NCI-H2227 treated with DMSO at 0.1 percent for 48 hours (cell line): ENCODE results near the gene RAP1GAP2.
"Not testable (repeated sequence)": the region's sequence is repeated elsewhere in the genome, so short reads cannot be mapped to it uniquely, and the experiment has no call there.

Experiments
- DNase-seq: peaks from one replicate; lab custom pipeline; 2025; lab: John Stamatoyannopoulos, UW

Gene RAP1GAP2

DNA sequence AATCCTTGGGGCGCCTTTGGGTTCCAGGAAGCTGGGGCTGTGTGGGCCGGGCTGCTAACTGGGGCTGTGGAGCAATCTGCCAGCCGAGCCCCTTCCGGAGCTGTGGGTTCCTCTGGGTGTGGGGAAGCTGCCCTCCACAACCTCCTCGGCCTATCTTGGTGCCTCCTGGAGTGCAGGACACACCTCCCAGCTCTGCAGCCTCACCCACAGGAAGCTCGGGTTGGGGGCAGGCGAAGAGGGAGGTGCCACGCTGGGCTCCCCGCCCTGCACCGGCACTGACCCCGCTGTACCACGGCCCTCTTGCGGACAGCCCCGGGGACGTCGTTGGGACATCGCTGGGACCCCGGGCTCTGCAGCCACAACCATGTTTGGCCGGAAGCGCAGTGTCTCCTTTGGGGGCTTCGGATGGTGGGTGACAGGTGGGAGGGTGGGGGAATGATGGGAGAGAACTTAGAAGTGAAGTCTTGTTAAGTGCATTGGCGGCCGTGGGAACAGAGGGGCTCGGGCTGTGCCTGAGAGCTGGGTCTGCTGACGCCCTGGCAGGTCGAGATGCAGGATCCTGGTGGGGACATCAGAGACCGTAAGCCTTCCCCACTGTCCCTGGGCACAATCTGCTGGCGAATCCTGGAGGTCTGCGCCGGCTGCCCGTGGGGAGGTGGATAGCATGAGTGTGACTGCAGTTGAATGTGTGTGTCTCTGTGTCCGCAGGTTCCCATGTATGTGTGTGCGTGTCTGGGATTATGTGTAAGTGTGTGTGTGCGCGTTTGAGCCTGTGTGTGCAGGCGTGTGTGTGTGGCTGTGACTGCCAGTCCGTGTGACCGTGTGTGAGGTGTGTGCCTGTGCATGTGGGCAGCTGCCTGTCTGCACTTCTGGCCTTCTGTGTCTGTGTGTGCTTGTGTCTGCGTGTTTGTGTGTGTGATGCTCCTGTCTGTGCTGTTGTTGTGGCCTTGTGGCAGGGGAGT lies at the start of gene RAP1GAP2:
RAP1GAP2 (plus strand) TSS at position 275 of the 962 bp plus-strand sequence; CDS start at position 365, 90 bp downstream.
- no peak for DNase-seq

DNA sequence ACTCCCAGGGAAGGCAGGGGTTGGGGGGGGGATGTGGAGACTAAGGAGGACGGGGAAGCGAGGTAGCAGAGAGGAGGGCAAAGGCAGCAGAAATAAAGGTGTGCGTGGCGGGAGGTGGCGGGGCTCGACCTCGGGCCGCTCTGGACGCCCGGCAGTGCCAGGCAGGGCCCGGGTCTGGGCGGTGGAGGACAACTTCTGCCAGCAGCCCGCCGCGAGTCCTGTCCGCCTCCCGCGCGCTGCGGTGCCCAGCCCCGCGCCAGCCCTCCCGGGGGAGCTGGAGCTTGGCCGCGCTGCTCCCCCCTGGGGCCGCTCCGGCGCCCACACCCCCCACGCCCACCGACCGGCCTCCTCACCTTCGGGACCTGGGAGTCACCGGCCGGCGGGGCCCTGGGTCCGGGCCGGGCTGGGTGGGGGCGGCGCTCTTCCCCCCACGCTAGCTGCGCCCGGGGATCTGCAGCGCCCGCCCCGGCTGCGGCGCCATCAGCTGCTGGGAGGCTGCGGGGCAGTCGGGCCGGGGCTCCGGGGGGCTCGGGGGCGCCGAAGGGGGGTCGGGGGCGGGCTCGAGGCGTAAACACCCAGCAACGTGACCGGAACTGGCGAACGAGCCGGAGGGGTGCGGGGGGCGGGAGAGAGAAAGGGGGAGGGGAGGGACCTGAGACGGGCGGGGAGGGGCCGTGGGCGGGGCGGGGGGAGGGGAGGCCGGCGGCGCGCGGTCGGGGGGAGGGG lies 47.0 kb upstream of the RAP1GAP2 start, which contains the start of gene CCDC92B:
CCDC92B (minus strand) TSS at position 595 of the 726 bp plus-strand sequence. CDS start 14,507 bp downstream, outside the sequence.
- peak; percentile 46 for DNase-seq

DNA sequence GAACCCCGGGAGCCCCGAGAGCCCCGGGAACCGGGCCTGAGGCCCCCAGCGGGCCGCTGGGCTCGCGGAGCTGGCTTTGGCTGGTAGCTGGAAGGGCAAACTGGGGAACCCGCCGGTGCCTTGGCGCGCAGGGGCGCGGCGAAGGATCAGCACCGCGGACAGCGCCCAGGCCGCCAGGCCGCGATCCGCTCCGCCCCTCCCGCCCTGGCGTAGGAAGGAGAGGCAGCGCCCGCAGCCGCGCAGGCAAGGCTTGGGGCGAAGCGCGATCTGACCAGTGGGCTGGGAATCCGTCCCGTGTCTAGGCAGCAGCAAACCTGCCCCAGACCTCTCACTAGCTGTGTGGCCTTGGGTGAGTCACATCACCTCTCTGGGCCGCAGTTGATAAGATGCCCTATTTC lies 46.5 kb upstream of the RAP1GAP2 start:
- peak; percentile 46 for DNase-seq

DNA sequence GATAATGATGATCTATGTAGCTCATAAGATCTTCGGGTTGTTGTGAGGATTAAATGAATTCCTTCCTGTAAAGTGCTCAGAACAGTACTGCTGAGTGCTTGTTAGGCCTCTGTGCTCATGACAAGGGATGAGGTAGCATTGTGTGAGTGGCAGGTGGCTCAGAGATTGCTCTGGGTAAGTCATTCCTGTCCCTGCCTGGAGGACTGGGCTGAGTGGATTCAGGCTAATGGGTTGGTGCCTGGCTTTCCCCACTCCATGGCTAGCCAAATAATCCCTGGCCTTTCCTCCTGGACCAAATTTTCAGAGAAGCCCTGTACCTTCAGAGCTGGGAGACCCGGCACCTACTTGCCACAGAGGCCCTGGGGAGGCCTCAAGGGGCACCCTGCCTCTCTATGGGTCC lies 45.5 kb upstream of the RAP1GAP2 start:
- no peak for DNase-seq

DNA sequence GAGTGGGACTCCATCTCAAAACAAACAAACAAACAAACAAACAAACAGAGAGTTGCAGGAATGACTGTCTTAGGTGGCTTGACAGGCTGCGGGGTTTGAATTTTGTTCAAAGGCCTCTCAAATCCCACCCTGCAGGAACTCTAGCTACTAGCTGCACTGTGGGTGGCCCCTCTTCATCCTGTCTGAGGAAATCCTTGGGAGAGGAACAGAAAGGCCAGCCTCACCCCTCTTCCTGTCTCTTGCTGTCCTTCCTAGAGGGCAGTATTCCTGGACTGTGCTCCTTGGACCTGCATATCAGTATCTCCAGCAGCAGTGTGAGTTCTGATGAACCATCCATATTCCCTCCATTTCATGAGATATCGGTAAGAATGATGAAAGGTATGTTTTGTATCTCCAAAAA lies 44.7 kb upstream of the RAP1GAP2 start:
- no peak for DNase-seq

DNA sequence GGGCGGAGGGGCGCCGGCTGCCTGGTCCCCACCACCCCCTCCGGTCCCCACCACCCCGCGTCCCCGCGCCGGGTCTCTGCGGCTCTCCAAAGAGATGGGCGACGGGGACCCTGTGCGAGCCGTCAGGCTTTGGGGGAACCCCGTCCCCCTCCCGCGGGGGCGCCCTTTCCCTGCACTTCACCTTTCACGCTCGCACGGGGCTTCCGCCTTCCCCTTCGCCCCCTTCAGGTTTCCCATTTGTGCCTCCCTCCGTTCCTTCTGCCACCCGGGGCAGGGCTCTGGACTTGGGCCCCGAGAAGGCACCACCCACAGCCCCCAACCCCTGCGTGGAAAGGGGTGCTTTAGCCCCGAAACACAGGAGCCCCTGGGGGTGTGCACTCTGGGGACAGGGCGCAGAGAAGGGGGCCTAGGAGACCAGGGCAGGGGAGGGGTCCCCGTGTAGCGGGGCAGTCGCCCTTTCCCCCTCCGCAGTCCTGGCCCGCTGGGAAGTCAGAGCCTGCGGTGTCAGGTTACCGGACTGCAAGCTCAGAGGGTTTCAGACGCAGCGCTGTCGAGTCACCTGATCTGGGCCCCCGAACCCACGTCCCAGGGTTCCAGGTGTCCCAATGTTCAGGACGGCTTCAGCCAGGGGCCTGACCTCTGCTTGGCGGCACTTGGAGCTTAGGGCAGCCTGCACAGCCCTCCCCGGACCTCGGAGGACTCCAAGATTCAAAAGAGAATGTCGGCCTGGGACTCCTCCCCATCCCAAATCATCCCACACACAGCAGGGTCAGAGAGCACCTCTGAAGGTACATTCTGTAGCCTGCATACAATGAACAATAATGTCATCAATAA lies 40.1 kb upstream of the RAP1GAP2 start:
- no peak for DNase-seq

DNA sequence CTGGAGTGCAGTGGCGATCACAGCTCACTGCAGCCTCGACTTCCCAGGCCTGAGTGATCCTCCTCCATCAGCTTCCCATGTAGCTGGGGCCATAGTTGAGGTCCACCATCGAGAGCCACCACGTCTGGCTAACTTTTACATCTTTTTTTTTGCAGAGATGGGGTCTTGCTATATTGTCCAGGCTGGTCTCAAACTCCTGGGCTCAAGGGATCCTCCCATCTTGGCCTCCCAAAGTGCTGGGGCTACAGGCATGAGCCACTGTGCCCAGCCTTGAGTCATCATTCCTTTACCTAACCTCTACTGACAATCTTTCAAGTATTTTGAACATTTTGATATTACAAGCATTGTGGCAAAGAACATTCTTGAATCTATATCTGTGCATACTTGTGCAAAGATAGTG lies 37.4 kb upstream of the RAP1GAP2 start:
- no peak for DNase-seq

DNA sequence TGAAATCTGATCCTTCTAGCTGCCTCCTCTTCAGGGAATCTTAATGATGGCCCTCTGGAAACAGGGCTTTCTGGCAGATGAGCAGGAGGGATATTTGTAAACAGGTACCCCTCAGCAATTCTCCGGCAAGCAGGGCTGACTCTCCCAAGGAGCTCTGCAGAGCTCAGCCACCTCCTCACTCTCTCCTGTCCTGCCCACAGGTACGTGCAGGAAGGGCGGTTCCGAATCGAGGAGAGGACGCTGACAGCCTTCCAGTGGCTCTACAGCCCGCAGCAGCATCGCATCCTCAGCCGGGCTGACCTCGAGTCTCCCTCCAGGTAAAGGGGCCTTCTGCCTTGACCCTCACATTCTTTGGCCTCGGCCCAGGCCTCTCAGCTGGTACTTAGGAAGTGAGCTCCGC lies 26.1 kb upstream of the RAP1GAP2 start:
- no peak for DNase-seq

DNA sequence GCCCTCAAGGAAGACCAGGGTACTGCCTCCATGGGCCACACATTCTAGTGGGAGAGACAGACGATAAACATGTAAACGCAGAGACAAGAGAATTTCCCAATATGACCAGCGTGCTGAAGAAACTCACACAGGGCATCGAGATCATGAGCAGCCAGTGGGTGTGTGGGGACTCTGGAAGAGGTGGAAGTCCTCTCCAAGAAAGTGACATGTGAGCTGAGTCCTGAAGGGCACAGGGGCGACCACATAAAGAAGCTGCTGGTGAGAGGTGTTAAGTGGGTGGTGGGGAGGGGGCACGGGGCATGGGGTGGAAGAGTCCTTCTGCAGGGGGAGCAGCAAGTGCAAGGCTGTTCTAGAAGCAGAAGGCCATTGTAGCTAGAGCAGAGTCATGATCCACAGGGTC lies 21.0 kb upstream of the RAP1GAP2 start:
- DNase-seq, result no peak

DNA sequence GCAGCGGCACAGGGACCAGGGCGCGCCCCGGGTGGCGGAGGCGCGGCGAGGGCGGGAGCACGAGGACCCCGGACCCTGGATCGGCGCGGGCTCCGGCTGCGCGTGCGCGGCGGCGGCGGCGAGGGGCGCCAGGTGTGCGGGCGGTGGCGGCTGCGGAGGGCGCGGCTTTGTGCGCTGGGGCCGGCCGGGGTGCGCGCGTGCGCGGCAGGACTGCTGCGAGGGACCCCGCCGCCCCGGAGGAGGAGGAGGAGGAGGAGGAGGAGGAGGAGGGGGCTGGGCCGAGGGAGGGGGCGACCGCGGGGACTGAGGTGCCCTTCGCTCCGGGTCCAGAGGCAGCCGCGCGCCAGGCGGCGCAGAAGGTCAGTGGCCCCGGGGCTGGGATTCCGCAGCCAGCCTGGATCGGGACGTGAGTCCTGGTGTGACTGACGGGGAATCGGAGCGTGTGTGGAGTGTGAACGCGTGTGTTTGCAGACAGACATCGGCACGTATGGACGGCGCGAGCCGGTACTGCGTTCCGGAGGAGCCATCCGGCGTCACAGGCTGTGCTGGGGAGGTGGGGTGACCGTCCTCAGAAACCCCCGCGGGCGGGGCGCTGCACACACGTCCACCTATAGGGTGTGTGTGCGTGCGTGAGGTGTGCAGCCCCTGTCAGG lies 19.5 kb upstream of the RAP1GAP2 start:
- DNase-seq, result peak; percentile 34

DNA sequence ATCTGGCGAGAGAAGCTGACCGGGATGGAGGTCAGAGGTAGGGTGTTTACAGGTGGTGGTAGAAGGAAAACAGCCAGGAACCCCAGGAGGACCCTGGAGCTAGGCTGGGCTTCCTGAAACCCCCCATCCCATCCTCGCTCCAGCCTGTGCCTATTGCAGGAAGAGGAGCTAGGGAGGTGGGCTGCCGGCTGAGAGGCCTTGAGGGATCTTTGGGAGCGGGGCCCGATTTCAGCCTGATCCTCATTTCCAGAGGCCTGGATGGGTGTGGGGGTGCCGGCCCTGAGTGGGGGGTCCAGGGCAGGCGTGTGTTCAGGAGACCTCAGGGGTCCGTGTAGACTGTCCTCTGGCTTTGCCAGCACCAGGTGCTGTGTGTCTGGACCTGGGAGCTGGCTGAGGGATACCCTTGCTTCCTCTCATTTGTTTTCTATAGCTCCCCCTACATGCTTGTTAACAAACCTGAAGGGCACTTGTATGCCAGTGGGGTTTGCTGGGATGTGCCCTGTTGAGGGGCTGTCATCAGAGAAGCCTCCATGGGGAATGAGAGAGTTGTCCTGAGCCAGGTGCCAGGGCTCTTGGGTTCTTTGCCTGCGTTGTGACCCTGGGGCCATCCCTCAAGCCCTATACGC lies 18.9 kb upstream of the RAP1GAP2 start:
- DNase-seq, result no peak

DNA sequence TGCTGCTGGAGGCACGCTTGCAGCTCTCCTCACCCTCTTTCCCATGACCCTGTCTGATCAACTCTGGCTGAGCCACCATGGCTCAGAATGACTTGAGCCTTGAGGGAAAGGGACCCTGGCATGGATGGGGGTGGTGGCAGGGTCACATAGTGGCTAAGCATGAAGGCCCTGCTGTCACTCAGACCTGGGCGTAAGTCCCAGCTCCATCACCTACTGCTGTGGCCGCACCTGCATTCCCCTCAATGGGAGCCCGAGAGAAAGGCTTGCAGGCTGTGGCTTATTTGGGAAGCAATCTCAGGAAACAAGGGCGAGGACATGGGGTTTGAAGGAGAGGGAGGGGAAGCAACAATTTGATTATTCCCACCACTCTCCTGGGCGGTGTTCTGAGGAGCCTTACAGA lies 17.7 kb upstream of the RAP1GAP2 start:
- DNase-seq, result no peak

DNA sequence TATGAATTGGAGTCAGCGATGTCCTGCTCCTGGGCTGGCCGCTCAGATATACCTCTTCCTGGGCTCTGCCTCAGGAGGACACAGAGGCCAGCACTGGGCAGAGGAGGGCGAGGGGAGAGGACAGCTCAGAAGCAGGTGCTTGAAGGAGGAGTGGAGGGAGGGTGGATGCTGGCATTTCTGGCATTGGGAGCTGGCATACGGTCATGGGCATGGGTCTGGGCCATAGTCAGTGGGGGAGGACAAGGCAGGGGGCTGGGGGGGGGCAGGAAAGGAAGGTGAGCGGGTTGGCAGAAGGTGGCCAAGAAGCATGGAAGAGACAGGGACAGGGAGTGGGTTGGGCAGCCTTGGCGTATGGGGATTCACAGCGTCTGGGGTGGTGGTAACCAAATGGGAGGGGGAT lies 16.7 kb upstream of the RAP1GAP2 start:
- DNase-seq, result no peak

DNA sequence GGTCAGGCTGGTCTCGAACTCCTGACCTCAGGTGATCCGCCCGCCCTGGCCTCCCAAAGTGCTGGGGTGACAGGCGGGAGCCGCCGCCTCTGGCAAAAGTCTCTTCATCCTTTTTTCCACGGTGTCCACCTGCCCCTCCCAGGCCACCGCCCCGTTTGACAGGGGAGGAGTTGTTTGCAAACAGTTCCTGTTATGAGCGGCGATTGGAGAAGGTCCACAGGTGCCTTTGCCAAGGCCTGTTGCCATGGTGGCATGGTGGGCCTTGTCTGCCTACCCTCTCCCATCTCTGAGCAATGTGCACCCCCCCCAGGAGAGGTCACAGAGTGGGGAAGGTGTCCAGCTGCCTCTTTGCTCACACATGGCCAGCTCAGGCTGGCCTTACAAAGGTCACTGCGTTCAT lies 16.0 kb upstream of the RAP1GAP2 start:
- no peak for DNase-seq

DNA sequence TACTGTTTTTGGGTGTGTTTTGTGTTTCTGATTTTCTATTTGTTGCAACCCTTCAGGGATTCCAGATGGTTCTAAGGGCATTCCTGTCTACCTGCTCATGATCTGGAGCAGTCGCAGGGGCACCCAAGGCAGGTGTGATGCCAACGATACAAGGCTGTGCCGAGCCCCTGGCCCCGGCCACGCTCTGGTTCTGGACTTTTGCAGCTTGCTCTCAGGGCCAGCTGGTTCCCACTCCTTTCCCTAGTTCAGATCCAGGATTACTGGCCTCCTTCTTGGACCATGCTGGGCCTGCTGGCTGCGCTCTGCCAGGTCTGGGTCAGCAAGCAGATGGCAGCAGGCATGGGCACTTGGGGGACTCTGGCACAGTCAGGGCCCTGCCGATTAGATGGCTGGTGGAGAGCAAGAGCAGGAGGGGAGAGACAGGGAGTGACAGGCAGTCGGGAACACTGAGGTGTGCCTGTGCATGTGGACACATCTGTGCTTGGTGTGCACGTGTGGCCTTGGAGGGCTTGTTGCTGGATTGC lies 15.2 kb upstream of the RAP1GAP2 start:
- DNase-seq, result no peak

DNA sequence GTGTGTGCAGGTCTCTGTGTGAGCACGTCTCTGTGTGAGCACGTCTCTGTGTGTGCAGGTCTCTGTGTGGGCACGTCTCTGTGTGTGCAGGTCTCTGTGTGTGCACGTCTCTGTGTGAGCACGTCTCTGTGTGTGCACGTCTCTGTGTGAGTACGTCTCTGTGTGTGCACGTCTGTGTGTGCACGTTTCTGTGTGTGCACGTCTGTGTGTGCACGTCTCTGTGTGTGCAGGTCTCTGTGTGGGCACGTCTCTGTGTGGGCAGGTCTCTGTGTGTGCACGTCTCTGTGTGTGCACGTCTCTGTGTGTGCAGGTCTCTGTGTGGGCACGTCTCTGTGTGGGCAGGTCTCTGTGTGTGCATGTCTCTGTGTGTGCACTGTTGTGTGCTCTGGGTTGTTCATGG lies 14.6 kb upstream of the RAP1GAP2 start:
- DNase-seq, result not testable (repeated sequence)

DNA sequence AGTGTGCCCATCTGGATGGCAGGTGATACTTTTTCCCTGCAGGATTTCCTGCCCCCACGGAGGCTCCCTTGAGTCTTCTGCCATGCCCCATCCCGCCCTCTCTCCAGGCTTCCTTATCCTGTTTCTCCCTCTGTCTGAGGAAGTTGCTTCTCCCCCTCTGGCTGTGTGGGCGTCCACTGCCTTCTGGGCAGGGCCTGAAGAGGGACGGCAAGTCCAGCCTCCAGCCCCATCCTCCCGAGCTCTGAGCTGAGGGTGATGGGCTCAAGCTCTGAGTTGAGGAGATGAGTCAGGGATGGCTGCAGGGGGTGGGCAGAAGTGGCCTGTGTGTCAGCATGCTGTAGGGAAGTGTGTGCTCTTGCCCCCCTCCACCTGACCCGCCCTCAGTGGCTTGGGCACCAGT lies 14.2 kb upstream of the RAP1GAP2 start:
- DNase-seq, result no peak

DNA sequence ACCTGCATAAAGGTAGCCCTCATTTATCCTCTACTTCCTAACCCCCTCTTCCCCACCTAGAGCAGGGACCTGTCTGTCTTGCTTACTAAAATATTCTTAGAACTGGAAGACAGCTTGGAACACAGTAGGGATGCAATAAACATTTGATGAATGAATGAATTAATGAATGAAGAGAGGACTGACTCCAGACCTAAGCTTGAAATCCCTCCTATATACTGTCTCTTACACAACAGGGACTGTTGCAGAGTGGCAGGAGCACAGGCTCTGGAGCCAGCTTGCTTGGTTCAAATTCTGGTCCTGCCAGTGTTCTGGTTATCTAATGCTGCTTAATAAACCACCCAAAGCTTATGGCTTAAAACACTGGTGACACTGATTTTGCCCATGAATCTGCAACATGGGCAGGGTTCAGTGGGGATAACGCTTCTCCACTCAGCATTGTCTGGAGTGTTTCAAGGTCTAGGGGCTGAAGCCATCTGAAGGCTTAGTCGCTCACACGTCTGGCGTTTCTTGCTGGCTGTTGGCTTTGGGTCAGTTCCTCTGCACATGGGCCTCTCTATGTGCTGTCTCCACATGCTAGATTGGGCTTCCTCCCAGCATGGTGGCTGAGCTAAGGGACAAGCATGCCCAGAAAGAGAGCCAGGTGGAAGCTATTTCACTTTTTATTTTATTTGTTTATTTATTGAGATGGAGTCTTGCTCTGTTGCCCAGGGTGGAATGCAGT lies 12.8 kb upstream of the RAP1GAP2 start:
- no peak for DNase-seq

DNA sequence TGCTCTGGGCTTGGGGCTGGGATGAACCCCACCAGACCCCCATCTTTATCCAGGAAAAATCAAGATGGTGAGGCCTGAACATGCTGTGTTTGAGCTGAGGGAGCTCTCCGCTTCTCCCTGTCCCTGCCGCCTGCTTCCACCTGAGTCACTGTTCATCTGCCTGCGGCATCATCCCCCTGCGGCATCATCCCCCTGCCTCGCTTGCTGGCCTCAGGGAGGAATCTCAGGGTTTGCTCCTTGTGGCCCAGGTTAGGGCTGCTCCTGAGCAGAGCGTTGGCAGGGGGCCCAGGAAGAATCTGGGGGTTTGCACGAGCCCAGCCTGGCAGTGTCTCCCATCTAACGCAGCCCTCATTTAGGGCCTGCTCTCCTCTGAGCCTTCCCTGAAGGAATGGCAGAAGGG lies 11.4 kb upstream of the RAP1GAP2 start:
- no peak for DNase-seq

DNA sequence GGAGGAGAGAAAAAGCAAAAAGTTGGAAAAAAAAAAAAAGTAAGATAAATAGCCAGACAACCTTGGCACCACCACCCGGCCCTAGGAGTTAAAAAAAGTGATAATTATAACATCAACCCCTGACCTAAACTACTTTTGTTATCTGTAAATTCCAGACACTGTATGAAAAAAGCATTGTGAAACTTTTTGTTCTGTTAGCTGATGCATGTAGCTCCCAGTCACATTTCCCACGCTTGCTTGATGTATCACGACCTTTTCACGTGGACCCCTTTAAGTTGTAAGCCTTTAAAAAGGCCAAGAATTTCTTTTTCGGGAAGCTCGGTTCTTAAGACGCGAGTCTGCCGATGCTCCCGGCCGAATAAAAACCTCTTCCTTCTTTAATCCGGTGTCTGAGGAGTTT lies 10.9 kb upstream of the RAP1GAP2 start:
- not testable (repeated sequence) for DNase-seq
